Measurements from ENCODE around the gene CUL1. TPM values are rescaled to one million over a fixed set of nuclear protein-coding genes. Genes with fewer than 3 reads are reported as not detected.
A peak's percentile ranks its signal among the peaks of the same experiment; 100 is the strongest.

Gene CUL1
- total RNA-seq, 1 experiment from 2014 or later, result 94.4 TPM

GRCh38 chr7:148684289-148684830, 14.3 kb upstream of the CUL1 start:
- Histone ChIP-seq H3K4me1 (no peaks in the 10 kb centered on the region), H3K36me3 (no peaks in the 10 kb centered on the region), H3K9me3 (replicated peaks) (no peaks in the 10 kb centered on the region; the same call in 1 of the 2 replicates), H3K27me3 (no peaks in the 10 kb centered on the region), H3K27ac (no peak overlapping the region), H3K4me3 (no peak overlapping the region)
- no peak for DNase-seq

GRCh38 chr7:148686312-148686937, 12.3 kb upstream of the CUL1 start:
- no peaks in the 10 kb centered on the region for H3K36me3 ChIP-seq
- no peaks in the 10 kb centered on the region; the same call in 1 of the 2 replicates for H3K9me3 ChIP-seq (replicated peaks)
- no peak overlapping the region for H3K27ac ChIP-seq
- no peaks in the 10 kb centered on the region; the same call in 1 of the 2 replicates for H3K27me3 ChIP-seq
- H3K4me3 ChIP-seq, result no peak overlapping the region
- DNase-seq, result no peak
- no peaks in the 10 kb centered on the region for H3K4me1 ChIP-seq

- H3K9me3 ChIP-seq (replicated peaks), result no peaks in the 10 kb centered on the region
- no peak overlapping the region for H3K27ac ChIP-seq
- no peaks in the 10 kb centered on the region for H3K4me1 ChIP-seq
- no peaks in the 10 kb centered on the region; the same call in 1 of the 2 replicates for H3K27me3 ChIP-seq
- no peak for DNase-seq
- H3K4me3 ChIP-seq, result no peak overlapping the region
- H3K36me3 ChIP-seq, result no peaks in the 10 kb centered on the region
Measured at GRCh38 chr7:148687555-148687954, 11.1 kb upstream of the CUL1 start.

GRCh38 chr7:148688526-148688925, 10.2 kb upstream of the CUL1 start:
- H3K4me3 ChIP-seq, result no peak overlapping the region
- H3K9me3 ChIP-seq (replicated peaks), result no peaks in the 10 kb centered on the region
- no peak overlapping the region for H3K27ac ChIP-seq
- DNase-seq, result no peak
- H3K36me3 ChIP-seq, result no peaks in the 10 kb centered on the region
- no peaks in the 10 kb centered on the region; the same call in 1 of the 2 replicates for H3K27me3 ChIP-seq
- no peaks in the 10 kb centered on the region for H3K4me1 ChIP-seq

GRCh38 chr7:148693651-148694050, 5.1 kb upstream of the CUL1 start:
- peaks cover 2% of the 10 kb centered on the region; the same call in 1 of the 2 replicates for H3K4me1 ChIP-seq
- no peak overlapping the region for H3K27ac ChIP-seq
- no peaks in the 10 kb centered on the region; the same call in 1 of the 2 replicates for H3K27me3 ChIP-seq
- no peak overlapping the region for H3K4me3 ChIP-seq
- DNase-seq, result no peak
- H3K36me3 ChIP-seq, result no peaks in the 10 kb centered on the region
- no peaks in the 10 kb centered on the region for H3K9me3 ChIP-seq (replicated peaks)

GRCh38 chr7:148694631-148695030, 4.1 kb upstream of the CUL1 start:
- no peak for DNase-seq
- H3K27me3 ChIP-seq, result no peaks in the 10 kb centered on the region; the same call in 1 of the 2 replicates
- H3K9me3 ChIP-seq (replicated peaks), result no peaks in the 10 kb centered on the region
- peaks cover 2% of the 10 kb centered on the region; the same call in 1 of the 2 replicates for H3K4me1 ChIP-seq
- no peaks in the 10 kb centered on the region for H3K36me3 ChIP-seq
- no peak overlapping the region for H3K4me3 ChIP-seq
- no peak overlapping the region for H3K27ac ChIP-seq

GRCh38 chr7:148695953-148696352, 2.8 kb upstream of the CUL1 start:
- no peak for DNase-seq
- no peaks in the 10 kb centered on the region for H3K27me3 ChIP-seq
- H3K36me3 ChIP-seq, result no peaks in the 10 kb centered on the region
- peaks cover 6% of the 10 kb centered on the region for H3K4me1 ChIP-seq
- no peaks in the 10 kb centered on the region for H3K9me3 ChIP-seq (replicated peaks)
- no peak overlapping the region for H3K27ac ChIP-seq
- no peak overlapping the region for H3K4me3 ChIP-seq

- no peaks in the 10 kb centered on the region for H3K9me3 ChIP-seq (replicated peaks)
- no peak overlapping the region for H3K27ac ChIP-seq
- H3K4me3 ChIP-seq, result no peak overlapping the region
- no peaks in the 10 kb centered on the region for H3K27me3 ChIP-seq
- H3K36me3 ChIP-seq, result no peaks in the 10 kb centered on the region
- DNase-seq, result no peak
- H3K4me1 ChIP-seq, result peaks cover 14% of the 10 kb centered on the region
Measured at GRCh38 chr7:148696787-148697186, 1.9 kb upstream of the CUL1 start.

- no peaks in the 10 kb centered on the region for H3K9me3 ChIP-seq (replicated peaks)
- no peaks in the 10 kb centered on the region for H3K27me3 ChIP-seq
- peak overlapping the region; percentile 92 for H3K4me3 ChIP-seq
- peak overlapping the region; percentile 86 for H3K27ac ChIP-seq
- peak; percentile 17 to 52 for DNase-seq
- H3K4me1 ChIP-seq, result peaks cover 15% of the 10 kb centered on the region
- H3K36me3 ChIP-seq, result no peaks in the 10 kb centered on the region
Measured at GRCh38 chr7:148697256-148698006, 1.3 kb upstream of the CUL1 start.

GRCh38 chr7:148698007-148698396, 701 bp upstream of the CUL1 start:
- no peak for DNase-seq
- Histone ChIP-seq H3K36me3 (no peaks in the 10 kb centered on the region), H3K4me1 (peaks cover 15% of the 10 kb centered on the region), H3K9me3 (replicated peaks) (no peaks in the 10 kb centered on the region), H3K27me3 (no peaks in the 10 kb centered on the region), H3K27ac (peak overlapping the region; percentile 86), H3K4me3 (peak overlapping the region; percentile 92)

GRCh38 chr7:148699024-148699781, 500 bp downstream of the CUL1 start:
- peak; percentile 68 to 74 for DNase-seq
- Histone ChIP-seq H3K4me1 (peaks cover 15% of the 10 kb centered on the region), H3K27me3 (no peaks in the 10 kb centered on the region), H3K36me3 (no peaks in the 10 kb centered on the region), H3K4me3 (peak overlapping the region; percentile 92), H3K27ac (peak overlapping the region; percentile 86), H3K9me3 (replicated peaks) (no peaks in the 10 kb centered on the region)

GRCh38 chr7:148699782-148700629, 1.3 kb downstream of the CUL1 start:
- peak in 1 of 2 experiments; percentile 58 for DNase-seq
- peaks cover 15% of the 10 kb centered on the region for H3K4me1 ChIP-seq
- H3K9me3 ChIP-seq (replicated peaks), result no peaks in the 10 kb centered on the region
- H3K27me3 ChIP-seq, result no peaks in the 10 kb centered on the region
- peak overlapping the region; percentile 86 for H3K27ac ChIP-seq
- no peaks in the 10 kb centered on the region for H3K36me3 ChIP-seq
- H3K4me3 ChIP-seq, result peak overlapping the region; percentile 92

- Histone ChIP-seq H3K4me1 (peaks cover 15% of the 10 kb centered on the region), H3K4me3 (peak overlapping the region; percentile 92), H3K27ac (peak overlapping the region; percentile 86), H3K27me3 (no peaks in the 10 kb centered on the region), H3K36me3 (no peaks in the 10 kb centered on the region), H3K9me3 (replicated peaks) (no peaks in the 10 kb centered on the region)
- peak; percentile 68 to 70 for DNase-seq
Measured at GRCh38 chr7:148700661-148701064, 2.0 kb downstream of the CUL1 start.

GRCh38 chr7:148701414-148701813, 2.7 kb downstream of the CUL1 start:
- no peak for DNase-seq
- peaks cover 15% of the 10 kb centered on the region for H3K4me1 ChIP-seq
- peak overlapping the region; percentile 86; the same call in 1 of the 2 replicates for H3K27ac ChIP-seq
- no peaks in the 10 kb centered on the region for H3K9me3 ChIP-seq (replicated peaks)
- no peaks in the 10 kb centered on the region for H3K36me3 ChIP-seq
- no peaks in the 10 kb centered on the region for H3K27me3 ChIP-seq
- no peak overlapping the region for H3K4me3 ChIP-seq

All from SJCRH30 (cell line).